ENCODE measurements around the gene ARHGAP4.

Gene ARHGAP4

GRCh38 chrX:153944140-153944799, 18.2 kb upstream of the ARHGAP4 start, which contains the start of gene RENBP:
Gene RENBP, minus strand, starts transcription at chrX:153944643. Its CDS starts 33 bp downstream, at chrX:153944610.
- peak; percentile 55 for DNase-seq

- no peak for DNase-seq
These were observed 15.5 kb upstream of the ARHGAP4 start for GRCh38 chrX:153941336-153942252.

- DNase-seq, result no peak
These were observed 13.5 kb upstream of the ARHGAP4 start for GRCh38 chrX:153939573-153939972.

GRCh38 chrX:153938226-153938786, 12.2 kb upstream of the ARHGAP4 start:
- no peak for DNase-seq

GRCh38 chrX:153937056-153937455, 11.0 kb upstream of the ARHGAP4 start:
- DNase-seq, result no peak

- no peak for DNase-seq
These were observed 9.3 kb upstream of the ARHGAP4 start for GRCh38 chrX:153935326-153935851.

- peak; percentile 86 for DNase-seq
These were observed 8.8 kb upstream of the ARHGAP4 start, which contains the start of gene NAA10 for GRCh38 chrX:153934762-153935325. Gene NAA10, minus strand, starts transcription at chrX:153935037. Its CDS starts 133 bp downstream, at chrX:153934904.

GRCh38 chrX:153934148-153934761, 8.2 kb upstream of the ARHGAP4 start:
- no peak for DNase-seq

GRCh38 chrX:153933748-153934147, 7.7 kb upstream of the ARHGAP4 start:
- DNase-seq, result no peak

GRCh38 chrX:153932220-153932915, 6.3 kb upstream of the ARHGAP4 start:
- no peak for DNase-seq

GRCh38 chrX:153931748-153932147, 5.7 kb upstream of the ARHGAP4 start:
- no peak for DNase-seq

GRCh38 chrX:153931151-153931550, 5.1 kb upstream of the ARHGAP4 start:
- DNase-seq, result no peak

GRCh38 chrX:153930011-153930910, 4.2 kb upstream of the ARHGAP4 start:
- DNase-seq, result no peak

GRCh38 chrX:153929576-153929975, 3.5 kb upstream of the ARHGAP4 start:
- DNase-seq, result no peak

GRCh38 chrX:153928846-153929245, 2.8 kb upstream of the ARHGAP4 start:
- no peak for DNase-seq

- DNase-seq, result peak; percentile 99
These were observed 2.1 kb upstream of the ARHGAP4 start for GRCh38 chrX:153927922-153928760.

GRCh38 chrX:153927672-153927921, 1.5 kb upstream of the ARHGAP4 start:
- no peak for DNase-seq

GRCh38 chrX:153926858-153927671, 1.0 kb upstream of the ARHGAP4 start:
- DNase-seq, result peak; percentile 91

- DNase-seq, result no peak
These were observed 441 bp upstream of the ARHGAP4 start for GRCh38 chrX:153926552-153926857.

GRCh38 chrX:153925387-153925738, 701 bp downstream of the ARHGAP4 start:
- DNase-seq, result peak; percentile 58

Measured in activated CD4-positive, alpha-beta T cell treated with anti-CD3 and anti-CD28 coated beads, Interleukin-10, Interleukin-2, amounts not matched to agents 100 ng/mL and 50 ng/mL, durations not matched to agents 16 hours and 8 hours (primary cell).